Iris pigment epithelial cell (primary cell): ENCODE results near the gene FPGS.
A peak's percentile ranks its signal among the peaks of the same experiment; 100 is the strongest.
"Not testable (repeated sequence)": the region's sequence is repeated elsewhere in the genome, so short reads cannot be mapped to it uniquely, and the experiment has no call there.

ENCODE experiments used
- DNase-seq: peaks from one replicate; pipeline ENCODE4 v3.0.0-alpha.2; 2011; ENCODE audit warnings: low read depth

Gene FPGS

GRCh38 chr9:127838375-127839078 is 35.8 kb downstream of the FPGS start:
- peak; percentile 91 for DNase-seq

GRCh38 chr9:127841087-127841835 is 38.6 kb downstream of the FPGS start:
- DNase-seq = no peak

GRCh38 chr9:127844821-127845359 is 42.2 kb downstream of the FPGS start:
- peak; percentile 57 for DNase-seq

GRCh38 chr9:127845619-127846018 is 42.9 kb downstream of the FPGS start:
- DNase-seq = not testable (repeated sequence)

- DNase-seq = peak; percentile 49
These were observed 43.9 kb downstream of the FPGS start for GRCh38 chr9:127846443-127847177.

GRCh38 chr9:127847178-127847510 is 44.5 kb downstream of the FPGS start:
- DNase-seq = peak; percentile 67

GRCh38 chr9:127847833-127848755 is 45.4 kb downstream of the FPGS start:
- no peak for DNase-seq

- no peak for DNase-seq
These were observed 46.2 kb downstream of the FPGS start for GRCh38 chr9:127848756-127849504.

GRCh38 chr9:127850286-127850830 is 47.7 kb downstream of the FPGS start:
- no peak for DNase-seq

- DNase-seq = no peak
These were observed 50.1 kb downstream of the FPGS start for GRCh38 chr9:127852829-127853228.

GRCh38 chr9:127853312-127854183 is 50.9 kb downstream of the FPGS start:
- DNase-seq = peak; percentile 48

- peak; percentile 59 for DNase-seq
These were observed 51.6 kb downstream of the FPGS start, which contains the start of gene ENG for GRCh38 chr9:127854184-127854806. Gene ENG (minus strand): TSS chr9:127854658. CDS start chr9:127854355, 303 bp downstream.

GRCh38 chr9:127854960-127855359 is 52.3 kb downstream of the FPGS start:
- no peak for DNase-seq

- DNase-seq = no peak
These were observed 52.8 kb downstream of the FPGS start for GRCh38 chr9:127855522-127855921.

- no peak for DNase-seq
These were observed 53.5 kb downstream of the FPGS start for GRCh38 chr9:127856094-127856728.

- DNase-seq = no peak
These were observed 54.0 kb downstream of the FPGS start for GRCh38 chr9:127856729-127857116.

GRCh38 chr9:127857278-127857677 is 54.6 kb downstream of the FPGS start:
- DNase-seq = no peak

GRCh38 chr9:127858041-127858512 is 55.4 kb downstream of the FPGS start:
- DNase-seq = no peak
